Cardiac muscle cell (in vitro differentiated cells and primary cell): ENCODE measurements around the gene DLG1. TPM values are rescaled to one million over a fixed set of nuclear protein-coding genes. Genes with fewer than 3 reads are reported as not detected.
"Not testable (repeated sequence)": the region's sequence is repeated elsewhere in the genome, so short reads cannot be mapped to it uniquely, and the experiment has no call there.

ENCODE experiments used
- DNase-seq, 2 donors: peaks; one replicate each; pipeline versions ENCODE4 v3.0.0 to v3.0.0-alpha.2; 2010 to 2017; ENCODE audit warnings: low read depth in 1 of 2, low spot score in 1 of 2
- H3K27ac ChIP-seq: fragments of 200-600 bp; sonication (generic); 2 replicates; pipeline ENCODE4 v1.5.1; 2016
- H3K27me3 ChIP-seq: fragments of 200-600 bp; sonication (generic); 2 replicates; pipeline ENCODE4 v1.6.0; 2016; ENCODE audit warnings: control low read depth
- H3K36me3 ChIP-seq: fragments of 200-600 bp; sonication (generic); 2 replicates; pipeline ENCODE4 v1.5.1; 2016; ENCODE audit warnings: control low read depth
- H3K4me1 ChIP-seq: fragments of 200-600 bp; sonication (generic); 2 replicates; pipeline ENCODE4 v1.8.1; 2017; ENCODE audit warnings: low read depth, mild to moderate bottlenecking, mixed run types
- H3K4me3 ChIP-seq: fragments of 200-600 bp; sonication (generic); 2 replicates; pipeline ENCODE4 v1.5.1; 2016; ENCODE audit warnings: mild to moderate bottlenecking
- H3K9me3 ChIP-seq: fragments of 200-600 bp; sonication (generic); 2 replicates; pipeline ENCODE4 v1.5.1; 2017; ENCODE audit warnings: low read depth, mild to moderate bottlenecking, control low read depth
- polyA plus RNA-seq: library from polyadenylated mRNA; unstranded; fragments of >200 nt; fragmentation: Nextera tagmentation; extraction: Ambion mirVana; gene quantifications from 2 replicates; pipeline ENCODE4 v1.2.1, GENCODE V29; 2016
- total RNA-seq: library from RNA; depleted of rRNA; stranded (reverse); fragments of >200 nt; gene quantifications from 2 replicates; pipeline ENCODE4 v1.2.3, GENCODE V29; 2016
- TF ChIP-seq, protein P1 (sequence below): IDR thresholded peaks from 2 replicates; pipeline ENCODE4 v1.5.1; 2012; ENCODE audit warnings: low read depth, mild to moderate bottlenecking, low read length

The DLG1 gene
- total and polyA plus RNA-seq, 2 experiments from 2014 or later = 42.8 to 61.4 TPM

DNA sequence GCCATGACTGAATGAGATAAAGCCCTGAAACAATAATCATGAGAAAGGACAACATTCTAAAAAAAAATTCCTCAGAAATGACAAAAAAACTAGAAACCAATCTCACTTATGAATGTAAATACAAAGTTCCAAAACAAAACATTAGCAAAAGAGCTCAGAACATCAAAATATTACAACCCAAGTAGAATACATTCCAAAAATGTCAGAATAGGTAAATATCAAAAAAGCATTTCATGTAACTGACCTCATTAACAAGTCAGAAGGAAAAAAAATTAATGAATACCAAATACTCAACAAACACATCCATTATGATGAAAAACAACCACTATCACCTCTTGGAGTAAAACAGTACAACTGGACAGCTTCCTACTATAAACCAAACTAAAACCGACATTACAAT lies 93.1 kb downstream of the DLG1 start:
- no peak for DNase-seq
- Histone ChIP-seq H3K9me3 (no peaks in the 10 kb centered on the region), H3K27ac (no peak overlapping the region), H3K27me3 (no peaks in the 10 kb centered on the region), H3K4me1 (peaks cover 6% of the 10 kb centered on the region), H3K36me3 (no peaks in the 10 kb centered on the region), H3K4me3 (no peak overlapping the region)
- TF ChIP-seq, protein P1, sequence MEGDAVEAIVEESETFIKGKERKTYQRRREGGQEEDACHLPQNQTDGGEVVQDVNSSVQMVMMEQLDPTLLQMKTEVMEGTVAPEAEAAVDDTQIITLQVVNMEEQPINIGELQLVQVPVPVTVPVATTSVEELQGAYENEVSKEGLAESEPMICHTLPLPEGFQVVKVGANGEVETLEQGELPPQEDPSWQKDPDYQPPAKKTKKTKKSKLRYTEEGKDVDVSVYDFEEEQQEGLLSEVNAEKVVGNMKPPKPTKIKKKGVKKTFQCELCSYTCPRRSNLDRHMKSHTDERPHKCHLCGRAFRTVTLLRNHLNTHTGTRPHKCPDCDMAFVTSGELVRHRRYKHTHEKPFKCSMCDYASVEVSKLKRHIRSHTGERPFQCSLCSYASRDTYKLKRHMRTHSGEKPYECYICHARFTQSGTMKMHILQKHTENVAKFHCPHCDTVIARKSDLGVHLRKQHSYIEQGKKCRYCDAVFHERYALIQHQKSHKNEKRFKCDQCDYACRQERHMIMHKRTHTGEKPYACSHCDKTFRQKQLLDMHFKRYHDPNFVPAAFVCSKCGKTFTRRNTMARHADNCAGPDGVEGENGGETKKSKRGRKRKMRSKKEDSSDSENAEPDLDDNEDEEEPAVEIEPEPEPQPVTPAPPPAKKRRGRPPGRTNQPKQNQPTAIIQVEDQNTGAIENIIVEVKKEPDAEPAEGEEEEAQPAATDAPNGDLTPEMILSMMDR = no peak

DNA sequence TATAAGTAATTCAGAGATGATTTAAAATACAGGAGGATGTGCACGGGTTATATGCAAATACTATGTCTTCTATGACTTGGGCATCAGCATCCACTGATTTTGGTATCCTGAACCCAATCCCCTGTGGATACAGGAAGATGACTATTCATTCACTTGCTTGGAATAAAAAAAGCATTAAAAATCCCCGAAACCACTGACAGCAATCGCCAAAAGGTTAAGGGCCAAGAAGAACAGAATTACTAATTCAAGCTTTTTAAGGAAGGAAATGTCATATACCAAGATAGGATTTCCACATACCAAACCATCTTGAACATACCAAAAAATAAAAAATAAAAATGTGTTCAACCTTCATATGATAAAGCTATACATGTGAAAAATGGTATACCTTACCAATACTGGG lies 93.7 kb downstream of the DLG1 start:
- DNase-seq = no peak
- peaks cover 1% of the 10 kb centered on the region for H3K4me1 ChIP-seq
- H3K27ac ChIP-seq = no peak overlapping the region
- no peaks in the 10 kb centered on the region for H3K27me3 ChIP-seq
- no peaks in the 10 kb centered on the region for H3K9me3 ChIP-seq
- H3K4me3 ChIP-seq = no peak overlapping the region
- TF ChIP-seq, protein P1 = no peak
- no peaks in the 10 kb centered on the region for H3K36me3 ChIP-seq

DNA sequence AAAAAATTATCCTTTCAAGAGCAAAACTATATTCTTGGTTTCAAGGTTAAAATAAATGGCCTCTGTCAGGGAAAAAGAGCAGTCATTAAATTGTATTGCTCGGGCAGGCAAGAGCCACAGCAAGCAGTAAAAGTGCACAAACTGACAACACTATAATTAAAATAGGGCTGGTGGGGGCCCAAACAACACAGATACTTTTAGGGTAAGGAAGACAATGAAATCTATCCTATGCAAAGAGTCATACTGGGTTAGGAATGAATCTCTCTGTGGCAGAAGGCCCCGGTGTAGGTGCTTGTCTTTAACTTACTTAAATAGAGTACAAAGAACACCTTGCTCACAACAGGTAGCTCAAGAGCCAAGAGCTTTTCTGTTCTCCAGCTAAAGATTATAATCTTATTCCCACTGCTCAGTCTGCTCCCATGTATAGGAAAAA lies 94.7 kb downstream of the DLG1 start:
- Histone ChIP-seq H3K36me3 (no peaks in the 10 kb centered on the region), H3K4me3 (no peak overlapping the region), H3K4me1 (no peaks in the 10 kb centered on the region), H3K27ac (no peak overlapping the region), H3K27me3 (no peaks in the 10 kb centered on the region), H3K9me3 (no peaks in the 10 kb centered on the region)
- no peak for DNase-seq
- TF ChIP-seq, protein P1 = no peak

DNA sequence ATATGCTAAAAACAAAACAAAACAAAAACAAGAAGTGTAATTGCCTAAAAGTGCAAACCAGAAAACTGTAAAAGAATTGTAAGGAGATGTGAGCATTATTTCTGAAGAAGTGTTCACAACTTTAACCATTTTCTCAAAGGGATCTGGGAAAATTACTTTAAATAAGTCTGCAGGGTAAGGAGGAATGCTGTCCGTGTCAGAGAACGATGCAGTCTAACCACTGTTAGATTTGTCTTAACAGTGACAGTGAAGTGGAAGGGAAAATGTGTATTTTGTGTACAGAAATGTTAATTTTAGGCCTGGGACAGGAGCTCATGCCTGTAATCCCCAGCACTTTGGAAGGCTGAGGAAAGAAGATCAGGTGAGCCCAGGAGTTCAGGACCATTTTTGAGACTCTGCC lies 95.7 kb downstream of the DLG1 start:
- Histone ChIP-seq H3K36me3 (no peaks in the 10 kb centered on the region), H3K4me1 (no peaks in the 10 kb centered on the region), H3K4me3 (no peak overlapping the region), H3K27ac (no peak overlapping the region), H3K27me3 (no peaks in the 10 kb centered on the region), H3K9me3 (no peaks in the 10 kb centered on the region)
- no peak for DNase-seq
- TF ChIP-seq, protein P1 = no peak

DNA sequence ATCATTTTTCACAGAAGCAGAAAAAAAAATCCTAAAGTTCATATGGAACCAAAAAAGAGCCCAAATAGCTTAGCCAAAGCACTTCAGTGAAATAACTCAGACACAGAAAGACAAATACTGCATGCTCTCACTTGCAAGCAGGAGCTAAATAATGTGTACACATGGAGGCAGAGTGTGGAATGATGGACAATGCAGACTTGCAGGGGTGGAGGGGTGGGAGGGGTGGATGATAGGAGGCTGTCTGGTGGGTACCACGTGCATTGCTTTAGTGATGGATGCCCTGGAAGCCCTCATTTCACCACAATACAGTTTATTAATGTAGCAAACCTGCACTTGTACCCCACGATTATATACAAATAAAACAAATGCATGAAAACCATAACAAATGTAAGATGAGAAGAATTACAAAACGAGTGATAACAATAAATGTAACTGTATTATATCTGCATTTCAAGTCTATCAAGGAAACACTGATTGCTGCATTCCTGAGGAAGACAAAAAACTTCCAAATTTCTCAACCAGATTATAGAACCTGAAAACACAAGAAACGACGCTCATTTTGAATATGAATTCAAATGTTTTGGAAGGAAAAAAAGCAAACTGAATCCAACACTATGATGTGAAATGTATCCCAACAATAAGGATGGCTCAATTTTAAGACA lies 96.5 kb downstream of the DLG1 start:
- Histone ChIP-seq H3K9me3 (no peaks in the 10 kb centered on the region), H3K36me3 (no peaks in the 10 kb centered on the region), H3K27me3 (no peaks in the 10 kb centered on the region), H3K4me1 (no peaks in the 10 kb centered on the region), H3K4me3 (no peak overlapping the region), H3K27ac (no peak overlapping the region)
- TF ChIP-seq, protein P1 = no peak
- DNase-seq = no peak

DNA sequence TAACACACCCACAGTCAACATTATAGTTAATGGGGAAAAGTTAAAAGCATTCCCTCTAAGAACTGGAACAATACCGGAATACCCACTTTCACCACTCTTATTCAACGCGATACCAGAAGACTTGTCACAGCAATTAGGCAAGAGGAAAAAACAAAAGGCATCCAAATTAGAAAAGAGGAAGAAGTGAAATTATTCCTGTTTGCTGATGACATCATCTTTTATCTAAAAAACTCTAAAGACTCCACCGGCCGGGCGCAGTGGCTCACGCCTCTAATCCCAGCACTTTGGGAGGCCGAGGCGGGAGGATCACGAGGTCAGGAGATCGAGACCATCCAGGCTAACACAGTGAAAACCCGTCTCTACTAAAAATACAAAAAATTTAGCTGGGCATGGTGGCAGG lies 97.6 kb downstream of the DLG1 start:
- not testable (repeated sequence) for H3K9me3 ChIP-seq, H3K27ac ChIP-seq, H3K27me3 ChIP-seq, H3K4me3 ChIP-seq, H3K36me3 ChIP-seq, DNase-seq, H3K4me1 ChIP-seq
